Epithelial cell of proximal tubule (primary cell): ENCODE measurements around the gene UNC13C. TPM values are rescaled to one million over a fixed set of nuclear protein-coding genes. Genes with fewer than 3 reads are reported as not detected.

Source experiments
- DNase-seq: peaks from one replicate; pipeline ENCODE4 v3.0.0-alpha.2; 2011; ENCODE audit warnings: low read depth
- H3K4me3 ChIP-seq: 2 replicates; pipeline ENCODE4 v1.5.1; 2011; ENCODE audit warnings: low read depth, mild to moderate bottlenecking, low read length
- total RNA-seq: library from RNA; depleted of rRNA; stranded (reverse); fragments of >200 nt; gene quantifications from 2 replicates; pipeline ENCODE4 v1.2.3, GENCODE V29; 2015
- TF ChIP-seq, protein P1 (sequence below): conservative IDR thresholded peaks from 2 replicates; pipeline ENCODE4 v1.5.1; 2012; ENCODE audit warnings: low read depth, mild to moderate bottlenecking, low read length

The UNC13C gene
- total RNA-seq, 1 donor from 2014 or later = 0.06 TPM

DNA sequence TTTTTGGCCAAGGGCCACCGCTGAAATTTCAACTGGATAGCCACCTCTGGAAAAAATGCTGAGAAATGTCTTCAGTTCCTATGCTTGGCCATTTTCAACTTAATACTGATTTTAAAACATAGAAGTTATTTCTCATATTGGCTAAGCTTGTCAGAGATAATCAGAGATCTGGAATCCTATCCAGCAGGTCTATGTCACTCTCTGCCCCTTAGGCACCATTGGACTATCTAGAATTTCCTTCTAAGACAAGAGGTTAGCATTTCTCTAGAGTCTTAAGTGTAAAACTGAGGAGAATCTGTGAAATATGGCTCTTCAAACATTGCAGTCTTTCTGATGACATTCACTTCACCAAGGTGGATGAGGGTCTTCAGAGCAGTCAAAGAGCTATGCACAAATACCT, 597.3 kb downstream of the UNC13C start:
- TF ChIP-seq, protein P1, sequence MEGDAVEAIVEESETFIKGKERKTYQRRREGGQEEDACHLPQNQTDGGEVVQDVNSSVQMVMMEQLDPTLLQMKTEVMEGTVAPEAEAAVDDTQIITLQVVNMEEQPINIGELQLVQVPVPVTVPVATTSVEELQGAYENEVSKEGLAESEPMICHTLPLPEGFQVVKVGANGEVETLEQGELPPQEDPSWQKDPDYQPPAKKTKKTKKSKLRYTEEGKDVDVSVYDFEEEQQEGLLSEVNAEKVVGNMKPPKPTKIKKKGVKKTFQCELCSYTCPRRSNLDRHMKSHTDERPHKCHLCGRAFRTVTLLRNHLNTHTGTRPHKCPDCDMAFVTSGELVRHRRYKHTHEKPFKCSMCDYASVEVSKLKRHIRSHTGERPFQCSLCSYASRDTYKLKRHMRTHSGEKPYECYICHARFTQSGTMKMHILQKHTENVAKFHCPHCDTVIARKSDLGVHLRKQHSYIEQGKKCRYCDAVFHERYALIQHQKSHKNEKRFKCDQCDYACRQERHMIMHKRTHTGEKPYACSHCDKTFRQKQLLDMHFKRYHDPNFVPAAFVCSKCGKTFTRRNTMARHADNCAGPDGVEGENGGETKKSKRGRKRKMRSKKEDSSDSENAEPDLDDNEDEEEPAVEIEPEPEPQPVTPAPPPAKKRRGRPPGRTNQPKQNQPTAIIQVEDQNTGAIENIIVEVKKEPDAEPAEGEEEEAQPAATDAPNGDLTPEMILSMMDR = no peak
- no peak overlapping the region for H3K4me3 ChIP-seq
- DNase-seq = no peak

DNA sequence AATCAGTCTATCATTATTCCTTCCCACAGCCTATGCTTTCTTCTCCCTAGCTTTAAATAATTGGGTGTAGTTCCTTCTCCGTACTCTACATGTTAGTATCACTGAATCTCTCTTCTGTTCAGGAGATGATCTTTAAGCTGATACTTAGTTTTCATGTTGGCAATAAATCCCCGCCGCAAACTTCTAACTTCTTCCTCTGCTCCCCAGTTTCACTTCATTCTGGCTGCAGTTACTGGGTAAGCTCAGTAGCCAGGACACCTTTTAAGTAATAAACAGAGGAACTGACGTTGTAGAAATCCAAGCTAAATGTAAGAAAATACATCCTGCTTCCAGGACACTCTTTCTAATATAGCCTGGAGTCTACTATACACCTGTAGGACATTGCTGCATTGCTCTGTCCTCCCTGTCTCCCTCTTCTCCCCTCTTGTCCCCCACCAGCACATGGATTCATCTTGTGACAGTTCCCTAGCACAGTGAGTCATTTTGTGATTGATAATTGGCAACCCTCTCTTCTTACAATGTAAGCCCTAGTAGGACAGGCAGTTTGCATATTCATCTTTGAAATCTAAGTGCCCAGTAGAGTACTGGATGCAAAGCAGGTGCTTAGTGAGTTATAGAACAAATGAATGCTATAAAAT, 598.2 kb downstream of the UNC13C start:
- no peak for DNase-seq
- TF ChIP-seq, protein P1 = no peak
- no peak overlapping the region for H3K4me3 ChIP-seq

DNA sequence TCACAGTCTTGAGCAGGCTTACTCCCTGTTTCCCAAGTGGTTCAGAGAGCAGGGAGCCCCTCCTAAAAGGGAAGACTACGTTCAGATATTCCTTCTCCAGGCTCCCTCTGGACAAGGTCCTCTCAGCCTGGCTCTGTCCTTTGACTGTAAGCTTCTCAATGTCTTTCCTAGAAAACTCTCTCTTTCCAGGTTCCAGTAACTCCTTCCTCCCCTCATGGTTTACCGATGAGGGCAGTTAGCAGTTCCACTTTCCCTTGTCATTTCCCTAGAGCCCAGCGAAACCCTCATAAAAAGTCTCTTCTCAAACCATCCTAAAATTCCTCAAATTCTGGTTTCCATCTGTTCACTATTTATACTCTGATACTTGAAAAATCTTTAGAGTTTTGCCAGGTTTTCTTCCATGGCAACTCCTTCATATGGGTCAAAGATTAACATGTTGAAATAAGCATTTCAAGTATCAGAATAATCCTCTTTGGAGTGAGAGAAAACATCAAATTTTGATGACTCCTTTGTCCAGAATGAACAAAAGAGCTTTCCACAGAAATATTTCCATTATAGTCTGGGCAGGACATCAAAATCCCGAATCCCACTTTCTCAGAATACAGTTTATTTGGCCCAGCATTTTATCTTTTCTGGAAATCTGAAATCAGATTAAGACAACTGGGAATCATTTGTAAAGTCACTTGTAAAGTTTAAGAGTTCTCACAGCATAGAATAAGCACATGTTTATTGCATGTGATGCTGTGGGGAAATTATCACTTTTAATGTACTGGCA, 599.4 kb downstream of the UNC13C start:
- TF ChIP-seq, protein P1 = no peak
- DNase-seq = no peak

DNA sequence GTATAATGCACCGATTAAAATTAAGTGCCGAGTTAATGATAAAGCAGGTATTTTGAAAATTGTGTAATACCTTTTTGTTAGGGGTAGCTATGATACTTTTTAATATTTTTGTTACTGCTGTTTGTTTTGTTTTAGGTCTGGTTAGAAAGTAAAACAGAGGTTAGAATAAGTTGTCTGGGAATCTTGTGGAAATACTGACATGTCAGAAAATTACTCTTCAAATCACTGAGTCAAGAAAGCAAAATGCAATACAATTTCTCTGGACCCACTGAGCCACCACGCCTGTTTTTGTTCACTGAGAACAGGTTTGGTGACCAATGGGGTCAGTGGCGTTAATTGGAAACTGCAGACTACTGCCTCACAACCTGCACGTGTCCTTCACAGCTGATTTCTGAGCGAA, 601.6 kb downstream of the UNC13C start:
- TF ChIP-seq, protein P1 = no peak
- H3K4me3 ChIP-seq = no peak overlapping the region
- no peak for DNase-seq

More for the DNA sequence above, 599.4 kb downstream of the UNC13C start:
- H3K4me3 ChIP-seq = no peak overlapping the region

DNA sequence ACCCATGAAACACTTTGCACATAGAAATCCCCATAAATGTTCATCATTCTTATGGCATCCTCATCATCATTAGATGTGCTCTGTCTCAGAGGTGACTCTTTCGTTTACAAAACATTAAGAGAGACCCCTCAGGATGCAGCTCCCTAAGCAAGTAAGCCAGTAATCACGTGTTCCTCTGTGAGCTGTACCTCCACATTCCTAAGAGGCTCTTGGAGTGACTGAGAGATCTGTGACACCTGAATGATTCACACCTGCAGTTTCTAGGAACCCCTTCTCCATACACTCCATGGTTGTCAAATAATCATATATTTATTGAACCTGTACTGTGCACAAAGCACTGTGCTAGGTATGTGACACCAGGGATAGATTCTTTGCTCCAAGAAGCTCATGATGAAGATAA, 602.4 kb downstream of the UNC13C start:
- no peak for DNase-seq
- H3K4me3 ChIP-seq = no peak overlapping the region
- TF ChIP-seq, protein P1 = no peak

DNA sequence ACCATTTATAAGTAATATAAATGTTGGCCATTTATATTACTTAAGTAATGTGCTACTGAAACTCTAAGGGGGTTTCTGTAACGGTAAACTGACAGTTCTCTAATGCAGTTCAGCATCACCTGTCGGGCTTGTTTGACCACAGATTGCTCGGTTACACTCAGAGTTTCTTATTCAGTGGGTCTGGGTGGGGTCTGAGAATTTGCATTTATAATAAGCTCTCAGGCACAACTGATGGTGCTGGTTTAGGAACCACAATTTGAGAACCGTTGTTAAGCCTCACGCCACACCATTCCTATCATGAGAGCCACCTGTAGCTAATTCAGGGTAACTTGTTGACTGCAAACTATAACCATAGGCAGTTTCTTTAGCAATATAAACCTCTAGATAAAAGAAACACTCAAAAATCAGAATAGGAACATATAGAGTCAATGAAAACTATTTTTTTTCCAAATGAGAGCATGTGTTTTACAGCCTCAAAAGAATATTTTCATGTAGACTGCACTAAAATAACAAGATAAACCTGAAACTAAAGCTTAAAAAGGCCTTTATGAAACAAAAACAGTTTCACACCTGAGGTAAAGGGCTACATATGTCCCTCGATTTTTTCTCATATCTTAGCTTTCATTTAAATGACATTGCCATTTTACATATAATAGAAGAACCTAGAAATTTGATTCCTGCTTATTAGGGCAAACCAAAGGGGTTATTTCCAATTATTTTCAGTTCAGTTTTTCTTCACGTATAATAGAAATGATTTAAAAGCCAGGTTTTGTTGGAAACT, 604.8 kb downstream of the UNC13C start:
- H3K4me3 ChIP-seq = no peak overlapping the region
- TF ChIP-seq, protein P1 = no peak
- no peak for DNase-seq
